Renal cortex interstitium (tissue), 11 donors: Measurements from ENCODE around the gene BUD13. TPM values are rescaled to one million over a fixed set of nuclear protein-coding genes. Genes with fewer than 3 reads are reported as not detected.

Experiments used
- DNase-seq, 11 donors: peaks; one replicate each; pipeline ENCODE4 v3.0.0-alpha.2; 2013; ENCODE audit warnings: low read depth in 9 of 11, low spot score in 4 of 11; ENCODE audit errors: extremely low read depth in 1 of 11
- polyA plus RNA-seq, 3 donors: library from polyadenylated mRNA; unstranded; fragments of 120-200 nt; gene quantifications; one replicate each; pipeline ENCODE4 v1.2.1, GENCODE V29; 2013; ENCODE audit not compliant: insufficient read length in 3 of 3

BUD13 gene
- polyA plus RNA-seq, 3 donors, result 33.8 to 38.6 (median 37.2) TPM

DNA sequence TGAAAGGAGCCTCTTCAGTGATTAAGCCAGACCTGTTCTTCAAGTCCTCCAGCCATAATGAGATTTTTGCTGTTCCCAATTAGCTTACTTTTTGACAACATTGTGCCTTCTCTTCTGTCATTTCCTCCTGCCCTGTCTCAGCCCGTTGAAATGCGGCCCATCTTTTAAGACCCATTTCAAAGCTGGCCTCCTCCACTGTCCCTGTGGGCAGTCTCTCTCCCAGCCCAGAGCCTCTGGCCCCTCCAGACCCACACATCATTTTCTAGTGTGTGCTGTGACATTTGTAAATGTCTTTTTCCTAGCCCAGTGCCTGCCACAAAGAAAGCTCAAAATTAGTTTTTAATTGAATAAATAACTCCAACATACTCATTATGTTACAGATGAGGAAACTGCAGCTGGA lies 70.9 kb downstream of the BUD13 start:
- DNase-seq, result no peak

DNA sequence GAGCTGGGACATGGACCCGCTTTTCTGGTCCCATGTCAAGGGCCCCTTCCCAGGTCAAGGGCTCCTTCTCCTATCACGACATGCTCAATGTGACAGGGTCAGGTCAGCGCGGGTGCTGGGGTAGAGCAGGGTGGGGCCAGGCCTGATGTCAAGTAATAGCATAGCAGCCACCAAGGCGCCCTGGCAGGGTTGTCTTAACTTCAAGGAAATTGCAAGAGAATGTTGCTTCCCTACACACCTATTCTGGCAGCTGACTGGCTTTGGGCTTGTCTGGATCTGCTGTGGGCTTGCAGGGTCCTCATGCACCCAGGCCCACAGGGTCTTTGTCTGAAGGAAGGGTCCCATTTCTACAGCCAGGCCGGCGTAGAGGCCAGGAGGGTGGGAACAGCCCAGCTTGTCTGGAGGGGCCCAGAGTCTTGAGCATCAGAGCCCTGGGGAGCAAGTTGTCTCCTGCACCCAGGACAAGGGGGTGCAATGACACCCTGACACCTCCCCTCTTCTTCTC lies 71.4 kb downstream of the BUD13 start:
- DNase-seq, result no peak

DNA sequence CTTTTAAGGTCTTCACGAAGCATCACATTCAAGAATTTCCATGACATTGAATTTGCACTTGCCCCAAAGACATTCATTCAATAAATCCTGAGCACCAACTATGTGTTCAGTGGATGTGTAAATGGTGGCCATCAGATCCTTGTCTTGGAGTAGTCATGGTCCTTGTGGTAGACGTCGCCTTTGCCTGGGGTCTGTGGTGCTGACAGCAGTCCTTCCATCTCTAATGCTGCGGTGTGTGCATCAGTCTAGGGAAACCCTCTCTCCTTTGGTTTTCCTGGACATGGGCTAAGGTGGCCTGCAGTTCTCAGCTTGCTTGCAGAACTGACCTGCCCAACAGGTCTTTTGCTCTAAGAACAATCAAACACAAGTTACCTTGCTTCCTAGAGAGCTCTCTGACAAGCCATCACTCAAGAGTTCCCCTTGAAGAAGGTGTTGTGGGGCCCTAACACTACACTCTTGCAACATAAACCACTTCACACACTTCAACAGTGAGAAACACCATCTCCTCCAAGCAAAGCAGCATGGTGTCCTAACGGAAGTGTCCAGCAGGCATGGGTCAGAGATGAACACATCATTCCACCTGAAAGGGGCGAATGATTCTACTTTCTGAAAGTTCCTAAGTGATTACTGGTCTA lies 72.1 kb downstream of the BUD13 start:
- no peak for DNase-seq

Other genes with a start within 250 kb of the BUD13 start
- gene ZPR1, start 15.0 kb upstream of the BUD13 start, polyA plus RNA-seq, result 10 to 100 TPM; 54.0 to 57.0 (median 56.8) TPM
- gene APOA5, start 18.9 kb upstream of the BUD13 start, polyA plus RNA-seq, result not detected
- 1 to 10 TPM in 1 of 3 donors, not detected in 2; 1.5 TPM for gene APOA4, start 50.3 kb upstream of the BUD13 start, polyA plus RNA-seq
- 10 to 100 TPM in 1 of 3 donors, 1 to 10 TPM in 2; 5.2 to 15.8 (median 5.4) TPM for gene APOC3, start 56.9 kb upstream of the BUD13 start, polyA plus RNA-seq
- gene APOA1, start 64.6 kb upstream of the BUD13 start, polyA plus RNA-seq, result 100 to 1,000 TPM in 1 of 3 donors, 10 to 100 TPM in 2; 91.2 to 150 (median 94.7) TPM